H1 (cell line): ENCODE measurements around the gene CTCF. TPM values are rescaled to one million over a fixed set of nuclear protein-coding genes. Genes with fewer than 3 reads are reported as not detected.

Source experiments
- CTCF ChIA-PET: fragments of 300-600 bp; sonication (Branson Sonifier 250); formaldehyde crosslinking; loops from one replicate; lab custom pipeline; 2021; ENCODE audit not compliant: partially characterized antibody; lab: Charles Lee
- POLR2A ChIA-PET: fragments of 300-600 bp; sonication (Branson Sonifier 250); formaldehyde crosslinking; loops from one replicate; lab custom pipeline; 2021; ENCODE audit warnings: inconsistent platforms; ENCODE audit not compliant: partially characterized antibody; lab: Charles Lee
- DNase-seq, 2 experiments: peaks; one replicate each; pipeline versions ENCODE4 v3.0.0 to v3.0.0-alpha.2; 2010 to 2022; ENCODE audit warnings: low spot score in 2 of 2, low read depth in 1 of 2, mixed read lengths in 1 of 2
- FAIRE-seq: peaks from 2 replicates; lab custom pipeline; 2011; peaks lifted over from hg19 to GRCh38; lab: Jason Lieb, UNC
- H2AFZ ChIP-seq: 2 replicates; pipeline ENCODE4 v1.8.1; 2012; ENCODE audit warnings: low read length, inconsistent platforms
- H2AK5ac ChIP-seq: 2 replicates; pipeline ENCODE4 v1.6.1; 2013; ENCODE audit warnings: low read depth, low read length
- H2BK120ac ChIP-seq: replicated peaks from 2 replicates; pipeline ENCODE3; 2013; ENCODE audit warnings: low read depth, low read length, inconsistent platforms
- H2BK12ac ChIP-seq: 2 replicates; pipeline ENCODE4 v1.6.1; 2013; ENCODE audit warnings: low read depth, low read length
- H2BK15ac ChIP-seq: 2 replicates; pipeline ENCODE4 v1.6.1; 2013; ENCODE audit warnings: low read length
- H2BK20ac ChIP-seq: 2 replicates; pipeline ENCODE4 v1.6.1; 2013; ENCODE audit warnings: low read length
- H2BK5ac ChIP-seq: 2 replicates; pipeline ENCODE4 v1.6.1; 2013; ENCODE audit warnings: low read depth, low read length
- H3K14ac ChIP-seq: 2 replicates; pipeline ENCODE4 v1.6.1; 2013; ENCODE audit warnings: inconsistent platforms; ENCODE audit not compliant: insufficient read length
- H3K18ac ChIP-seq: 2 replicates; pipeline ENCODE4 v1.6.1; 2013; ENCODE audit warnings: low read length; ENCODE audit errors: extremely low read depth
- H3K23ac ChIP-seq: 2 replicates; pipeline ENCODE4 v1.6.1; 2013; ENCODE audit warnings: inconsistent platforms; ENCODE audit not compliant: insufficient read length
- H3K23me2 ChIP-seq: 2 replicates; pipeline ENCODE4 v1.6.1; 2013; ENCODE audit warnings: low read depth, low read length
- H3K27ac ChIP-seq: 2 replicates; pipeline ENCODE4 v1.6.1; 2011; ENCODE audit warnings: low read depth, low read length, inconsistent platforms
- H3K27me3 ChIP-seq, 4 experiments: replicated peaks in 1 of 4; 1 replicate in 1 of 4; 2 replicates in 3 of 4; pipeline versions ENCODE4 v1.6.1 to v1.8.1; 2011 to 2013; ENCODE audit warnings: low read length in 3 of 4, mild to moderate bottlenecking in 3 of 4, inconsistent platforms in 2 of 4, mixed read lengths in 2 of 4, moderate library complexity in 1 of 4; ENCODE audit not compliant: control insufficient read depth in 3 of 4, insufficient read depth in 3 of 4; ENCODE audit errors: extremely low read depth in 1 of 4
- H3K36me3 ChIP-seq, 4 experiments: 2 replicates each; pipeline versions ENCODE4 v1.6.1 to v1.8.1; 2011 to 2013; ENCODE audit warnings: mild to moderate bottlenecking in 4 of 4, low read length in 3 of 4, moderate library complexity in 2 of 4, control low read depth in 1 of 4, inconsistent platforms in 1 of 4; ENCODE audit not compliant: insufficient read depth in 4 of 4, control insufficient read depth in 2 of 4
- H3K4ac ChIP-seq: replicated peaks from 2 replicates; pipeline ENCODE3; 2013; ENCODE audit warnings: low read length, low read depth, mixed read lengths, inconsistent platforms; ENCODE audit not compliant: insufficient read length
- H3K4me1 ChIP-seq, 4 experiments: replicated peaks in 1 of 4; 1 replicate in 1 of 4; 2 replicates in 3 of 4; pipeline versions ENCODE4 v1.6.1 to v1.8.1; 2011 to 2013; ENCODE audit warnings: low read length in 3 of 4, inconsistent platforms in 2 of 4, mixed read lengths in 1 of 4; ENCODE audit not compliant: insufficient read depth in 4 of 4, control insufficient read depth in 3 of 4
- H3K4me2 ChIP-seq, 2 experiments: 2 replicates each; pipeline versions ENCODE4 v1.6.1 to v1.8.1; 2011 to 2013; ENCODE audit warnings: low read depth in 2 of 2, low read length in 2 of 2, control low read depth in 1 of 2, inconsistent platforms in 1 of 2, mild to moderate bottlenecking in 1 of 2; ENCODE audit not compliant: insufficient read depth in 1 of 2
- H3K4me3 ChIP-seq, 4 experiments: fragments of 200-600, 300-600 bp in 1 of 4; sonication (generic), shearing (Covaris generic), sonication (Bioruptor Twin) in 1 of 4; 2 replicates each; pipeline versions ENCODE4 v1.5.1 to v1.8.1; 2011 to 2016; ENCODE audit warnings: low read length in 4 of 4, low read depth in 3 of 4, control low read depth in 2 of 4, inconsistent platforms in 2 of 4, mild to moderate bottlenecking in 2 of 4, mixed read lengths in 1 of 4, moderate library complexity in 1 of 4; ENCODE audit not compliant: insufficient read depth in 2 of 4; ENCODE audit errors: extremely low read depth in 1 of 4
- H3K56ac ChIP-seq: replicated peaks from 2 replicates; pipeline ENCODE3; 2013; ENCODE audit warnings: low read depth, mild to moderate bottlenecking, mixed read lengths, low read length, inconsistent platforms; ENCODE audit not compliant: insufficient read length
- H3K79me1 ChIP-seq: 2 replicates; pipeline ENCODE4 v1.6.1; 2013; ENCODE audit warnings: low read depth, low read length, control low read depth
- H3K79me2 ChIP-seq, 2 experiments: 2 replicates each; pipeline versions ENCODE4 v1.6.1 to v1.8.1; 2012 to 2013; ENCODE audit warnings: low read length in 2 of 2, mild to moderate bottlenecking in 2 of 2, inconsistent platforms in 1 of 2; ENCODE audit not compliant: insufficient read depth in 2 of 2, control insufficient read depth in 1 of 2
- H3K9ac ChIP-seq, 4 experiments: replicated peaks in 1 of 4; 1 replicate in 1 of 4; 2 replicates in 3 of 4; pipeline versions ENCODE4 v1.6.1 to v1.8.1; 2011 to 2013; ENCODE audit warnings: low read depth in 3 of 4, low read length in 3 of 4, control low read depth in 2 of 4, mild to moderate bottlenecking in 2 of 4, moderate library complexity in 2 of 4, inconsistent platforms in 1 of 4; ENCODE audit errors: extremely low read depth in 1 of 4
- H3K9me3 ChIP-seq, 2 experiments: 2 replicates each; pipeline versions ENCODE4 v1.6.1 to v1.8.1; 2012 to 2013; ENCODE audit warnings: mild to moderate bottlenecking in 2 of 2, moderate library complexity in 2 of 2, control low read depth in 1 of 2, inconsistent platforms in 1 of 2, low read depth in 1 of 2, low read length in 1 of 2, mixed read lengths in 1 of 2; ENCODE audit not compliant: insufficient read depth in 2 of 2
- H4K20me1 ChIP-seq, 2 experiments: replicated peaks in 1 of 2; 2 replicates each; pipeline versions ENCODE3 to v1.8.1; 2011 to 2013; ENCODE audit warnings: inconsistent platforms in 2 of 2, low read length in 2 of 2, mild to moderate bottlenecking in 1 of 2; ENCODE audit not compliant: insufficient read depth in 2 of 2, control insufficient read depth in 1 of 2
- H4K5ac ChIP-seq: 2 replicates; pipeline ENCODE4 v1.6.1; 2013; ENCODE audit warnings: low read length, low read depth, mixed read lengths, inconsistent platforms; ENCODE audit not compliant: insufficient read length
- H4K8ac ChIP-seq: 2 replicates; pipeline ENCODE4 v1.8.0; 2013; ENCODE audit warnings: mild to moderate bottlenecking, moderate library complexity, low read length, inconsistent platforms; ENCODE audit not compliant: insufficient read depth; ENCODE audit errors: extremely low read depth
- H4K91ac ChIP-seq: replicated peaks from 2 replicates; pipeline ENCODE3; 2013; ENCODE audit warnings: low read length, mixed read lengths, inconsistent platforms; ENCODE audit not compliant: insufficient read length
- CEBPB ChIP-seq: IDR thresholded peaks from 2 replicates; pipeline ENCODE4 v1.6.1; 2012; ENCODE audit warnings: low read depth, low read length
- EGR1 ChIP-seq: IDR thresholded peaks from 2 replicates; pipeline ENCODE4 v1.6.1; 2011; ENCODE audit warnings: low read depth, low read length, borderline replicate concordance
- EP300 ChIP-seq, 2 experiments: IDR thresholded peaks; 1 replicate in 1 of 2; 2 replicates in 1 of 2; pipeline ENCODE4 v1.6.1; 2011 to 2012; ENCODE audit warnings: low read depth in 2 of 2, low read length in 2 of 2, mild to moderate bottlenecking in 2 of 2, borderline replicate concordance in 1 of 2, inconsistent platforms in 1 of 2, moderate library complexity in 1 of 2
- EZH2 ChIP-seq: fragments of 200-600 bp; sonication (generic); IDR thresholded peaks from 2 replicates; pipeline ENCODE4 v1.7.1; 2012; ENCODE audit warnings: low read depth, mild to moderate bottlenecking, moderate library complexity, low read length, inconsistent platforms; ENCODE audit not compliant: severe bottlenecking
- HDAC6 ChIP-seq: IDR thresholded peaks from one replicate; pipeline ENCODE4 v1.7.1; 2012; ENCODE audit warnings: low read depth, mild to moderate bottlenecking, inconsistent platforms, low read length, moderate library complexity
- POLR2AphosphoS5 ChIP-seq: IDR thresholded peaks from 2 replicates; pipeline ENCODE4 v1.6.1; 2011; ENCODE audit warnings: low read depth, low read length
- RFX5 ChIP-seq: IDR thresholded peaks from 2 replicates; pipeline ENCODE4 v1.6.1; 2011; ENCODE audit warnings: low read depth, low read length, improper control_type of control experiment, borderline replicate concordance
- ZNF274 ChIP-seq: IDR thresholded peaks from 2 replicates; pipeline ENCODE4 v1.7.0; 2012; ENCODE audit warnings: low read length, borderline replicate concordance; ENCODE audit errors: extremely low read depth
- WGBS, 2 experiments: shearing (Covaris generic) in 1 of 2; methylation state at CpG; one replicate each; pipeline versions ENCODE4 v1.1.6 to v1.1.7; 2013 to 2015; ENCODE audit warnings: low lambda C conversion rate in 2 of 2, mixed read lengths in 2 of 2, inconsistent platforms in 1 of 2, low coverage in 1 of 2, missing lambda C conversion rate in 1 of 2; ENCODE audit not compliant: insufficient replicate concordance in 2 of 2, insufficient coverage in 1 of 2, insufficient read length in 1 of 2; ENCODE audit errors: extremely low coverage in 1 of 2, missing lambda C conversion rate in 1 of 2; 5-methylcytosine and 5-hydroxymethylcytosine counted together
- polyA plus RNA-seq, 7 experiments: library from polyadenylated mRNA; depleted of rRNA in 3 of 7; stranded (reverse) in 5 of 7; unstranded in 2 of 7; fragments of >200 nt in 5 of 7; fragments of 200-250 nt in 2 of 7; gene quantifications; 1 replicate in 5 of 7; 2 replicates in 1 of 7; 4 replicates in 1 of 7; pipeline versions ENCODE4 v1.2.1 to v1.2.3, GENCODE V29; 2011 to 2013; ENCODE audit warnings: missing spikeins in 2 of 7, mixed read lengths in 2 of 7
- total RNA-seq: library from RNA; stranded (reverse); fragmentation: NEBNext Ultra II Directional; extraction: Animal tissue kit (Norgen Biotek cat#: 25700); gene quantifications from 2 replicates; pipeline ENCODE4 v1.2.1, GENCODE V29; 2021
- TF ChIP-seq, protein P1 (sequence below), 3 experiments: IDR thresholded peaks; 1 replicate in 2 of 3; 2 replicates in 1 of 3; pipeline versions ENCODE4 v1.5.1 to v1.6.1; 2011; ENCODE audit warnings: low read length in 3 of 3, mild to moderate bottlenecking in 3 of 3, inconsistent platforms in 2 of 3, low read depth in 1 of 3, moderate library complexity in 1 of 3; ENCODE audit not compliant: insufficient read depth in 1 of 3; ENCODE audit errors: control extremely low read depth in 1 of 3
- TF ChIP-seq, protein P2 (sequence below): IDR thresholded peaks from 2 replicates; pipeline ENCODE4 v1.6.1; 2012; ENCODE audit warnings: inconsistent platforms

Gene CTCF
- total and polyA plus RNA-seq, 2 of the 8 experiments (the other 6 are each of a cell fraction or from before 2014, with no cell fraction given), result 32.4 to 66.0 TPM

DNA sequence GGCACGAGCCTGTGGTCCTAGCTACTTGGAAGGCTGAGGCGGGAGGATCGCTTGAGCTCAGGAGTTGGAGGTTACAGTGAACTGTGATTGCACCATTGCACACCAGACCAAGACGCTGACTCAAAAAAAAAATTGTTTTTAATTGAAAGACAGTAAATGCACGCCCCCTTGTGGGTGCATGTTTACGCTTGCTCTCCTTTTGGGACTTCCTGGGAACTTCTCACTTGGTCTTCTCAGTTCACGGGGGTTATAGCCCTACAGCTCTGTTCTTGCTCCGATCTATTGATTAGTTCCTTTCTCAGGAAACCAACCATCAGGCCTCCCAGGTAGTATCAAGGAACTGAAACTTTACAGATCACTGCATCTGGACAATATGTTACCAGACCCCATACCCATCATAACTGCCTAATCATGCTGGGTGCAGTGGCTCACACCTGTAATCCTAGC lies 47.9 kb upstream of the CTCF start:
- H3K4me2 ChIP-seq, result no peak overlapping the region; a peak in 1 of 4 replicates
- peaks cover 0 to 11% (median 5%) of the 10 kb centered on the region in 4 experiments; a peak in 2 of 7 replicates for H3K27me3 ChIP-seq
- H2BK20ac ChIP-seq, result no peak overlapping the region
- H3K23me2 ChIP-seq, result no peaks in the 10 kb centered on the region
- H3K4me3 ChIP-seq, result no peak overlapping the region
- no peak overlapping the region for H2BK120ac ChIP-seq
- H3K27ac ChIP-seq, result no peak overlapping the region
- H3K79me1 ChIP-seq, result no peaks in the 10 kb centered on the region; the same call in 1 of the 2 replicates
- H2BK5ac ChIP-seq, result no peak overlapping the region
- no peaks in the 10 kb centered on the region for H3K36me3 ChIP-seq
- H3K14ac ChIP-seq, result no peak overlapping the region
- no peak overlapping the region for H3K18ac ChIP-seq
- H2AK5ac ChIP-seq, result no peak overlapping the region
- H4K20me1 ChIP-seq, result no peaks in the 10 kb centered on the region
- no peak overlapping the region for H2BK15ac ChIP-seq
- H2BK12ac ChIP-seq, result no peak overlapping the region
- H4K91ac ChIP-seq, result no peak overlapping the region
- no peak overlapping the region for H4K8ac ChIP-seq
- no peak overlapping the region for H3K4ac ChIP-seq
- DNase-seq (peak in 1 of 2 experiments; percentile 69), FAIRE-seq (peak; percentile 42)
- no peak overlapping the region for H4K5ac ChIP-seq
- ChIA-PET POLR2A (interaction anchor here (0.9 to 1.1 kb wide), 2 partner anchors 11 to 25 kb away, joined by 3 read pairs; no protein-coding TSS in a partner anchor), CTCF (interaction anchor here (0.6 to 9.9 kb wide), 40 partner anchors 9 to 569 kb away, joined by 3 to 335 read pairs (median 5); partner anchors contain the start of genes AGRP, ATP6V0D1, B3GNT9 and C16orf86)
- H2AFZ ChIP-seq, result no peak overlapping the region
- H3K9me3 ChIP-seq, result no peaks in the 10 kb centered on the region
- H3K56ac ChIP-seq, result no peak overlapping the region
- no peak overlapping the region for H3K23ac ChIP-seq
- WGBS, 2 experiments, result 23% methylated on average over 8 of the region's 8 CpGs; no CpG with 5 or more reads in 1 of the 2 experiments
- H3K4me1 ChIP-seq, result no peaks in the 10 kb centered on the region
- no peak overlapping the region for H3K9ac ChIP-seq
- no peaks in the 10 kb centered on the region for H3K79me2 ChIP-seq
- TF ChIP-seq RFX5 (no peak), POLR2AphosphoS5 (no peak), EZH2 (no peak), EP300 (IDR thresholded peaks at IDR 0.05; ENCODE audit: borderline replicate concordance in 1 of 2, low read depth in 2 of 2, low read length in 2 of 2) (no peak), HDAC6 (no peak), ZNF274 (no peak), CEBPB (no peak; the same call in 1 of the 2 replicates), EGR1 (no peak)
- TF ChIP-seq, protein P1, sequence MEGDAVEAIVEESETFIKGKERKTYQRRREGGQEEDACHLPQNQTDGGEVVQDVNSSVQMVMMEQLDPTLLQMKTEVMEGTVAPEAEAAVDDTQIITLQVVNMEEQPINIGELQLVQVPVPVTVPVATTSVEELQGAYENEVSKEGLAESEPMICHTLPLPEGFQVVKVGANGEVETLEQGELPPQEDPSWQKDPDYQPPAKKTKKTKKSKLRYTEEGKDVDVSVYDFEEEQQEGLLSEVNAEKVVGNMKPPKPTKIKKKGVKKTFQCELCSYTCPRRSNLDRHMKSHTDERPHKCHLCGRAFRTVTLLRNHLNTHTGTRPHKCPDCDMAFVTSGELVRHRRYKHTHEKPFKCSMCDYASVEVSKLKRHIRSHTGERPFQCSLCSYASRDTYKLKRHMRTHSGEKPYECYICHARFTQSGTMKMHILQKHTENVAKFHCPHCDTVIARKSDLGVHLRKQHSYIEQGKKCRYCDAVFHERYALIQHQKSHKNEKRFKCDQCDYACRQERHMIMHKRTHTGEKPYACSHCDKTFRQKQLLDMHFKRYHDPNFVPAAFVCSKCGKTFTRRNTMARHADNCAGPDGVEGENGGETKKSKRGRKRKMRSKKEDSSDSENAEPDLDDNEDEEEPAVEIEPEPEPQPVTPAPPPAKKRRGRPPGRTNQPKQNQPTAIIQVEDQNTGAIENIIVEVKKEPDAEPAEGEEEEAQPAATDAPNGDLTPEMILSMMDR (IDR thresholded peaks at IDR 0.05; ENCODE audit: control extremely low read depth in 1 of 3, insufficient read depth in 1 of 3, low read depth in 1 of 3, low read length in 3 of 3), result peak; percentile 38 to 77 (median 69)
- TF ChIP-seq, protein P2, sequence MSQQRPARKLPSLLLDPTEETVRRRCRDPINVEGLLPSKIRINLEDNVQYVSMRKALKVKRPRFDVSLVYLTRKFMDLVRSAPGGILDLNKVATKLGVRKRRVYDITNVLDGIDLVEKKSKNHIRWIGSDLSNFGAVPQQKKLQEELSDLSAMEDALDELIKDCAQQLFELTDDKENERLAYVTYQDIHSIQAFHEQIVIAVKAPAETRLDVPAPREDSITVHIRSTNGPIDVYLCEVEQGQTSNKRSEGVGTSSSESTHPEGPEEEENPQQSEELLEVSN, result no peak
